GM18520 (cell line): ENCODE data around the gene RTN4RL1.
"Not testable (repeated sequence)": the region's sequence is repeated elsewhere in the genome, so short reads cannot be mapped to it uniquely, and the experiment has no call there.

ENCODE experiments used
- ATAC-seq: cut with Tn5 transposase; IDR thresholded peaks from one replicate; pipeline ENCODE4 v1.9.1; 2021; ENCODE audit not compliant: unreplicated experiment

Gene RTN4RL1

DNA sequence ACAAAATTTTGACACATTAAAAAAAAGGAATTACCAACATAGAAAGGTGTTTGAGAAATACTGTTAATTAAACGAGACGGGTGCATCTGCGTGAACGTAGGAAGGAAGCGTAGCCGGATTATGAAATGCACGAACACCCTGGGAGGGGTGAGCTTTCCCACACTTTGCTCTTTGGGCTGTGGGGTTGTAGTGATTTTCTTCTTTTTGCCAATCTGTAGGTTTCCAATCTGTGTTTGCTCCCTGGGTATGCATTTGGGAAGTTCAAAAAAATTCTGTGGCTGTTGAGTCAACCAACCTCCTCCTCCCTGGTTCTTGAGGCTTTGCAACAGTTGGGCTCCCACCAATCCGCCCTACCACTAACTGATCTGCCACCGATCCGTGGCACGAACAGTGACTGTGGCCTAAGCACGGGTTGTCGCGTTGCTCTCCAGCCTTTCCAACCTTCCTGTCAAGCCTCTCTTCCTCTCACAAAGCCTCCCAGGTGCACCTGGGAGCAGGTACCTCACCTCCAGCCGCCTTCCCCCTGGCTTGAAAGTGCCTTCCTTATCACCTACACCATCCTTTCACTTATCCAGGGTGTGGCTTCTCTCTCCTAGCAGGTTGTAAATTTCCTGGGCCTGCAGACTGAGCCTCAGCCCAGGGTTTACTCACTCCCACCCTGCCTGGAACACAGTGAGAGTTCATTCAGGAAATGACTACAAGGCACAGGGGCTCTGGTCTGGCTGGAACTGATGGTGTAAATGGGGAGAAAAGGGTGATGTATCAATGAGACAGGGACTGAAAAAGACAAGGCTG is 16.6 kb downstream of the RTN4RL1 start:
- no peak for ATAC-seq

DNA sequence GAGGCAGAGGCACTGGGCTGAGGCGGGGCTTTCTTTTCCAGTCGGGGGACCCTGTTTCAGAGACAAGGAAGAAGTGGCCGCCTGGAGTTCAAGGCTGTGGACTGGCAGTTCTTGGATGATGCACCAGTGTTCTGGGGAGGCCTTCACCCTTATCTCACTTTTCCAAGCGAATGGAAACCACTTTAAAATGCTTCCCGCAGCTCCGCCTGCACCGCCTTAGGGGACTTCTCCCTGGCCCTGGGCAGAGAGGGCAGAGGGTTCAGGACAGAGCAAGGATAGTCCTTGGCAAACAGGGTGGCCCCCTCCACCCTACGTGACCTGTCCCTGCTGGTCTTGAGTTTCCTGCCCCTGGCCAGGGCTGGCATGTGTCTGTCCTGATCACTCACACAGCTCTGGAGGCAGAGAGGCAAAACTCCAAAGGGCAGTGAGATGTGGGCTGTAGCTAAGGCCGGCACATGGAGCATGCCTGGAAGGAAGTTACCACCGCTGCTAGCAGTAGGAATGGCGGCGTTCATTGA is 20.6 kb downstream of the RTN4RL1 start:
- ATAC-seq, result no peak

DNA sequence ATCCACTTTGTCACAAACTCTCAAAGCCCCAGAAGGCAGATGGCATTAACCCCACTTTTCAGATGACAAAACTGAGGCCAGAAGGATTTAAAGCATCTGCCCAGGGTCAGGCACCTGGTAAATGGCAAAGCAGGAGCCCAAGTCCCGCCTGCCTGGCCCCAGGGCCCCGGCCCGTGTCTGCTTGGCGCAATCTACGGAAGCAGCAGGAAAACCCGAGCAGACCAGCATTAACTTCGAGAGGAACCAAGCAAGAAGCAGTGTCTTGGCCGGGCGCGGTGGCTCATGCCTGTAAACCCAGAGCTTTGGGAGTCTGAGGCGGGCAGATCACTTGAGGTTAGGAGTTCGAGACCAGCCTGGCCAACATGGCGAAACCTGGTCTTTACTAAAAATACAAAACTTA is 21.6 kb downstream of the RTN4RL1 start:
- ATAC-seq, result no peak

DNA sequence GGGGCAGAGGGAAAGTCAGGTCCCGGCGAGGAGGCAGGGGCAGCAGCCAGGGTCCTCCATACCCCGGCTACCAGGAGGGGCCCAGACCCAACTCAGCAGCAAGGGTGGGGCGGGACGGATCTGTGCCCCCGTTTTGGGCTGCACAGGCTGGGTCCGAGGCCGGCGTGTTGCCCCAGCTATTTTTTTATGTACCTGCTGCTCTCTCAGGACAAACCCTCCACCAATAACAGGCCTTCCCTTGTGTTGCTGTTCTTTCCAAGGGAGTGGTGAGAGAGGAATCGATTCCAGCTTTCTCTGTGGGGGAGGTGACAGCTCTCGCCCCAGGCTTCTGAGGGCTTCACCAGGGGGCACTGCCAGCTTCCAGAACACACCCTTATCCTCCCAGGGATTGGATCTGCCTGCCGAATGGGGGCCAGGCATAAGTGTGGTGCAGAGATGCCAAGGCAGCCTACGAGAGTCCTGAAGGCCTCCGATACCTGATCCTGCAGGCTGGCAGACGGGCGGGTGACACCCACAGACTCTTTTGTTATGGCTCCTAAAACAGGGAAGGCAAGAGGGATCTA is 22.3 kb downstream of the RTN4RL1 start:
- no peak for ATAC-seq

DNA sequence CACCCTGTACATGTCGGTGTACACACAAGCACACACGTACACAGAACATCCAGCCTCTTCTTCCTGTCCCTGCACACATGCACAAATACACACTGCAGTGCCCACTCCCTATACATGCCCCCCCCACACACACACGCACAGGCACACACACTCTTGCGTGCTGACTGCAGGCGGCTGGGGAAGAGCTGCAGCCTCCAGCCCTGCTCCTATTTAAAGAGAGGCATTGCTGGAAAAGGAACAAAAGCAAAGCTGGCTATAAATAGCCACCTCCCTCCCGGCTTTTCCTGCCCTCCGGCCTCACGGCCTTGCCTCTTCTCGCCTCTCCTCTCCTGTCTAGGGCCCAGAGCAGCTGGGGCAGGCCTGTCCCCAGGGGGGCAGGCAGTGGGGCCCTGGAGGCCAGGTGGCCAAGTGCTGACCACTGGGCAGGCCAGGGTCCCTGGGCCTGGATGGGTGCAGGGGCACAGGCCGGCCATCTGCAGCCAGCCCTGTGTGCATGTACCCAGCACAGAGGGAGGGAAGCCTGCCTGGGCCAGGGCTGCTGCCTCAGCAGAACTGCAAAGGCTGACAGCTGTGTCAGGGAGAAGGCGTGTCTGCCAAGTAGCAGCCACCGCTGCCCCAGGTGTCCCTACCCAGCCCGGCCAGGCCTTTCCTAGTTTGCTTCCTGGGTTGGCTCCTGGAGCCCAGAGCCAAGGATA is 25.4 kb downstream of the RTN4RL1 start:
- ATAC-seq, result no peak

DNA sequence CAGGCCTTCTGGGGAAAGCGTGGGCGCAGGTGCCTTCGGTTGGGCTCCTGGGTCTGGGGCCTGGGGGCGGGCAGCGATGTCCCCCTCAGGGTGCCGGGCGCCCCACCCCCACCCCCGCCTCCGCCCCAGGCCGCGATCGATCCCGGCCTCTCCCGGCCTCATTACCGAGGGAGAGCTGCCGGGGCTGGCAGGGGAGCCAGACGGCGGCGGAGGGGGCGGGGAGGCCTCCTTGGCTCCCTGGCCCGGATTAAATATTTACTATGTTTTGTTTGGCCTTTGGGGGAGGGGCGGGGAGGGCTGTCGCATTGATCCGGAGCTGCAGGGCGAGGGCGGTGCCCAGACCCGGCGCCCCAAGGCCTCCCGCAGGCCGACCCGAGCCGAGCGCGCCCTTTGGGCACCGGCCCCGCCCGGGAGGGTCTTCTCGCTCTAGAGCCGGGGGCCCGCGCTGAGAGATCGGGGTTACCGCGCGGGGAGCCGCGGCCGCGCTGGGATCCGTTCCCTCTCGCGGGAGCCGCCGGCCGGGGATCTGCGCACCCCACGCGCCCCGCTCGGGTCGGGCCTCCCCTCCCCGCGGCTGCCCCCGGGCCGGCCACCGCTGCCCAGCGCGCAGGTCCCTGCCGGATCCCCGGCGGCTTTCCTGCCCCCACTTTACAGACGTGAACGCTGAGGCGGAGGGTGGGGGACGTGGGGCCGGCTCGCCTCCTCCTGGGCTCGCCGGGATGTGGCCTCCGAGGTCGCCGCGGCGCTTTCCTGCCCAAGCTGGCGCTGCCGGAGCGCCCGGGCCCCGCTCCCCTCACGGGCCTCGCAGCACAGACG is 27.0 kb downstream of the RTN4RL1 start:
- no peak for ATAC-seq

DNA sequence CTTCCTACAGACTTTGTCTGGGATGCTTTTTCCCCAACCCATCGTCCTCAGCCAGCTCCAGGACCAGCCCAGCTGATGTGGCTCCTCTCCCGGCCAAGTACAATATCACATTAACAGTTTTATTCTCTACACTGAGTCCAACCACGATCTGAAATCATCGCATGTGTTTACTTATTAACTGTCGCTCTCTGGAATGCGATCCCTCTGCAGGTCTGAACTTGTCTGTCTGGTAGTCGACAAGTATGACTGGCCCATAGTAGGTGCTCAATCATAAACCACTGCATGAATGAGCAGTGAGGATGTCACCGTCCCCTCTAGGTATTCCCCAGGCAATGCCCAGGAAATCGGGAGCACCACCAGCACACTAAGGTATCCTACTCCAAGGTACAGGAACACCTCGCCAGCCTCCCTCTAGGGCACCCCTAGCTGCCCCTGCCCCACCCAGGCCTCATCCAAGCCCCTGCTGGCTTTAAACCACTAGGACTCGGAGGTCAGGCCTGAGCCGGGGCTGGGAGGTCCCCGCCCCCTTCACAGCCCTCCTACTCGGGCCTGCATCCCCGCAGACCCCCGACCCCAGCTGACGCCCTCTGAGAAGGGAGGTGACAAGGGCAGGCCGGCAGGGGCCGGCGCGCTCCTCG is 27.7 kb downstream of the RTN4RL1 start:
- no peak for ATAC-seq

DNA sequence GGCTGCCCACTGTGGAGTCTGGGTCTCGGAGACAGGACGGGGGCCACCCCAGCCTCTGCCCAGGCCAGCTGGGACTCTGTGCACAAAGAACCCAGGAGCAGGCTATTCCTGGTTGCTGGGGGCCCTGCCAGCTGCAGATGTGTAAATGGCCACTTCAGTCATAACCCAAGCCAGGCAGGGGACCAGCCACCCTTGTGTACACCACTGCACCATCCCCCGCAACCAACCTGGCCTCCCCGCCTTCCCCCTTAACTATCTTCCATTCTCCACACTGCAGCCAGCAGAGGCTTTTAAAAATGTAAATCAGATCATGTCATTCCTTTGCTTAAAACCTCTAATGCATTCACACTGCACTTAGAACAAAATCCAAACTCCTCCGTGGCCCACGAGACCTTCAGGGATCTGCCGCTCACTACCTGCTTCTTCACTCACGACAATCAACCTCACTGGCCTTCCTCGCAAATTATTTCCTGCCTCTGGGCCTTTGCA is 28.3 kb downstream of the RTN4RL1 start:
- ATAC-seq, result no peak

DNA sequence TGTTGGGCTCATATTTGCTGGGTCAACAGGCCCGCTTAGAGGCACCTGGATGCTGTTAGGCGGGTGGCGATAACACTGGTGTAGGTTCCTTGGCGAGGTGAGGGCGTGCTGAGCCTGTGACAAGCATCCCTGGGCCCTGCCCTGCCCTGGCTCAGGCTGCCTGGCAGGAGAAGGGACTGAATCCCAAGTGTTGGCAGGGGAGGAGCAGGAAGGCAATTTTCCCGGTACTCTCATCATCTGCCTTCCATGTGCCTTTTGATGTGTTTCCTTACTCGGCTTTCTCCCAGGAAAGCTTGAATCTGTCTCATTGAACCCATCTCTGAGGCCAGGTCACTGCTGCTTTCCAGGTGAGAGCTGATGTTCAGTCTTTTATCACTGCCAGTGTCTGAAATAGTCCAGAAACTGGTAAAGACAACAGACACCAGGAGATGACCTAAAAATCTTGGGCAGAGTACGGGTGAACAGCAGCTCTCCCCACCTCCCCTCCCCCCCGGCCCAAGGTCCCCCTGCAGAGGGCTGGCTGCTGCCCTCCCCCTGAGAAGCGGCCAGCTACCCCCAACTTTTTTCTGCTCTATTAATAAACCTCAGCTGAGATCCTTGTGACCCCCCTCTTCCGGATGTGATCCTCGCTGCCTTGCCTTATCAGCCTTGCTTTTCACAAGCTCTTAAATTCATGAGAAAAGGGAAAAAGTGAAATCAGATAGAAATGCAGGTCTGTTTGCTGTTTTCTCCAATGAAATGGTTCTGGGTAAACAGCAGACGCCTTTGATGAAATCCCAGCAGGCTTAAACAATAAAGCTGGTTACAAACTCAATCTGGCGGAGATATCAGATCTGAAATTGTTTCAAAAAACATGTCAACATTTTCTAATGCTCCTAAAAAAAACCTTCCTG is 29.0 kb downstream of the RTN4RL1 start:
- no peak for ATAC-seq

DNA sequence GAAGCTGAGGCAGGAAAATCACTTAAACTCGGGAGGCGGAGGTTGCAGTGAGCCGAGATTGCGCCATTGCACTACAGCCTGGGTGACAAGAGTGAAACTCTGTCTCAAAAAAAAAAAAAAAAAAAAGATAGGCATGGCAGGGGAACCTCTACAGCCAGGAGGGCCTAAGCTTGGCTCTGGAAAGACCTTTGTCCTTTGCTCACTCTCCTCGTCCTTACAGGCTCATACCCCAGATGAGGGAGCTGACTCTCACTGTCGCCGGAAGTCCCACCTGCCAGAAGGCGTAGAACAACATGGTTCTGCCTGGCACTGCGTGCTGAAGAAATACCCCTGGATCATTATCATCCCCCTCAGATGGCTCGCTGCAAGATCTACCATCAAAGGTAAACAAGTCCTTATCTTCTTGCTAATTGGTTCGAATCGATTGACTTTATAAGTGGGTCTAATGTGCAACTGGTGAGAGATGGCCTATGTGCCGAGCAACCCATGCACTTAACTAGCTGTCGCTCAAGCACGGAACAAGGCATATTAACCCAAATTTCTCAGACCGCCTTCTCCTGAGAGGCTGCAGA is 29.7 kb downstream of the RTN4RL1 start:
- ATAC-seq, result no peak

DNA sequence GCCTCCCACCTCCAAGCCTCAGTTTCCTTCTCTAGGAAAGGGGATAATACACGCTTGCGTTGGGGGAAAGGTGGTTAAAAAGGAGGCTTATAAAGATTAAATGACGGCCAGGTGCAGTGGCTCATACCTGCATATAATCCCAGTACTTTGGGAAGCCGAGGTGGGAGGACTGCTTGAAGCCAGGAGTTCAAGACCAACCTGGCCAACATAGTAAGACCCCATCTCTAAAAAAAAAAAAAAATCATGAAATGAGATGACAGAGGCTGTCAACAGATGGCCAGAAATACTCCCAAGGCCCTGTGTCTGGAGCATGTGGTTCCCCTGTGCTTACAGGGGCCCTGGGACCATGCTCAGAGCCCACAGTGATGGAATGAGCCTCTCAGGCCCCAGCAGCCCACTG is 30.4 kb downstream of the RTN4RL1 start:
- no peak for ATAC-seq

DNA sequence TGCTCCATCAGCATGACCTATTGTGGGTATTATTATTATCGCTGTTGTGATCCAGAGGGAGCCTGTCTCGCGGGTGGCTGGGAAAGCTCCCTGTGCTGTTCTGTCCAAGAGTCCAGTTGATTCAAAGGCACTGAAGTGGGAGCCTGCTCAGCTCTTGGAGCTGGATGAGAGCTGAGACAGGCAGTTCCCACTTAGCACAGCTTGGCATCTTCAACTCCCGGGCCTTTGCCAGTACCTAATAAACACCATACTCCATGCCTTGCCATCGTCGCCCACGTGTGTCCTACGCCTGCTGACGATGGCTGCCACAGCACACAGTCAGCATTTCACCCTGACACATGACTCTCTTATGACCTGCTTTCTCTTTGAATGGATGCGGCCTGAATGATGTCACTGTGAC is 32.6 kb downstream of the RTN4RL1 start:
- ATAC-seq, result no peak

DNA sequence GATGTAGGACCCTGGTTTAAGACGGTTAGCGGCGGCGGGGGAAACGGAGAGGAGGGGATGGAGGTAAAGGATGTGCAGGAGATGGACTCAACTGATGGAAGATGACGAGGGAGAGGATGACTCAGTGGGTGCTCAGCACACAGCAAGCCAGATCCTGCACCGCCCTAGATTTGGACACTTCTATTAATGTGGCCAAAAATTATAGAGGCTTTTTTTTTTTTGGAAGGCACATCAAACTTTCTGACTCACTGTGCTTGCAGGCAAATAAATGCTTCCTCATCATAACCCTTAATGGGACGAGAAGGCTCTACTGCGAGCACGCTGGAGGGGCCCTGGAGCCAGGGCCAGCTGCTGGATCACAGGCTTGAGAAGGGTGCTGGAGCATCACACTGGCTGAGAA is 36.0 kb downstream of the RTN4RL1 start:
- no peak for ATAC-seq

DNA sequence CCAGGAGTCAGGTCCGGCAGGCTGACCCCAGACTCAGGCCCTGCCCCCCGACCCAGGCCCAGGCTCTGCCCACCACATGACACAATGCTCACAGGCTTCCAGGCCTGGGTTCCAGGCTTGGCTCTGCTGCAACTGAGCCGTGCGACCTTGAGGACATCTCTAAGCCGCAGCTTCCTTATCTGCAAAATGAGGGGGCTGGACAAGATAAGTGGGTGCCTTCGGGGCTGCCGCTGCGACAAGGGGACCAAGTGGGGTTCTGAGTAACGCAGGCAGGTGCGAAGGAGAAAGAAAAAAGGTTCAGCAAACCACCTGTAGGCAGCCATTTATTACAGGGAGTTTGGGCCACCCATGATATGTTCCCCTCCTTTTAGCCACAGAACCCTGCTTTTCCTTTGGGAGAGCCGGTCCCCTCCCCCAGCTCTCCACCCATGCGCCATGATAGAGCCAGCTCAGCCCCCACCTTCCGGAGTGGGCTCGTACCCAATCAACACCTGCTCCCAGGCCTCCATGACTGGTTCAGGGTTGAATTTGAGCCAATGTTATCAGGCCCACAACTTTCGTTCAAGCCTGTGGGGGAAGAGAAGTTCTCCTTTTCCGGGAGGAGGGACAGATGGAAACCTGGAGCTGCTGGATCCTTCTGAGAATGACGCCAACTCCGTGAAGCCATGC is 38.2 kb downstream of the RTN4RL1 start:
- ATAC-seq, result no peak

DNA sequence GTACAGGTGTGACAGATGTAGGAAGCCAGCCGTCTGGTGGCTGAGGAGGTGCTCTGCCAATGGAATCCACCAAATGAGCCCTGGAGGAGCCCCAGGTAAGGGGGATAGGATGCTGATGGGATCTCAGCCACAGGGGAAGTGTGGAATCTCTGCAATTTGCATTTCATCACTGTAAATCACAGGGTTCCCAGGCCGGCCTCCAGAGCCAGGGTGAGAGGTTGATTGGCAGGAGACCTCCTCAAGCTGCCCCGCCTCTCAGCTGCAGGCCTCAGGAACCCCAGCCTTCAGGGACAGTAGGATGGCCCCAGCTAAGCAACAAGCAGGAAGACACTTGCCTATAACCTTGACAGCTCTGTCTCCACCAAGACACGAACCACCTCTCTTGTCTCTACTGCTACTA is 39.4 kb downstream of the RTN4RL1 start:
- ATAC-seq, result no peak

DNA sequence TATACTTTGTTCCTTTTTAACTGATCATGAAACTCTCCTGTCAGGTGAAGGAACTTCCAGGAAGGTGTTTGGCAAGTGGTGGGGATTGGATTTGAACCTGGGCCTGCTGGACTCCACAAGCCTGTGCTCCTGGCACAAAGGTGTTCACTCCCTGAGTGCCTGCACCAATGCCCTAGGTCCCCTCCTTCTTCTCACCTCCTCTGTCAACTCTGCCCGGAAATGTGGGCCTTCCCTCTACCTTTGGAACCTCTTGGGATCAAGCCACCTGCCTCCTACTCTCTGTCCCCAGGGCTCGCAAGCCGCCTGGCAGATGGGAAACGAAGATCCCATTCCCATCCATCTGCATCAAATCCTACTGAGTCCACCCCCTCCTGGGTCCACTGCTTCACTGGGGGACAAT is 40.0 kb downstream of the RTN4RL1 start:
- ATAC-seq, result no peak

DNA sequence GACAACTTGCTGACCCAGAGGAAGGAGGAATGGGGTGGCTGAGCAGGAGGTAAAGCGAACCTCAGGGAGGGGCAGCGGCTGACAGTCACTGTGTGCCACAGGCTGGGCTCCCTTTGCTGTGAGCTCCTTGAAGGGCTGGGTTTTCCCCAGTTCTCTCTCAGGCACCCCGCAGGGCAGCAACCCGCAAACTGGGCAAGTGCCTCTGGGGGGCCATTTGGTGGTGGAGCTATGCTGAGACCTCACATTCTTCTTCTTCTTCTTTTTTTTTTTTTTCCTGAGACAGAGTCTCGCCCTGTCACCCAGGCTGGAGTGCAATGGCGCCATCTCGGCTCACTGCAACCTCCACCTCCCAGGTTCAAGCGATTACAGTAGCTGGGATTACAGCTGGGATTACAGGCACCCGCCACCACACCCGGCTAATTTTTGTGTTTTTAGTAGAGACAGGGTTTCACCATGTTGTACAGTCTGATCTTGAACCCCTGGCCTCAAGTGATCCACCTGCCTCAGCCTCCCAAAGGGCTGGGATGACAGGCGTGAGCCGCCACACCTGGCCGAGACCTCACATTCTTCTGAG is 42.3 kb downstream of the RTN4RL1 start:
- ATAC-seq, result not testable (repeated sequence)

DNA sequence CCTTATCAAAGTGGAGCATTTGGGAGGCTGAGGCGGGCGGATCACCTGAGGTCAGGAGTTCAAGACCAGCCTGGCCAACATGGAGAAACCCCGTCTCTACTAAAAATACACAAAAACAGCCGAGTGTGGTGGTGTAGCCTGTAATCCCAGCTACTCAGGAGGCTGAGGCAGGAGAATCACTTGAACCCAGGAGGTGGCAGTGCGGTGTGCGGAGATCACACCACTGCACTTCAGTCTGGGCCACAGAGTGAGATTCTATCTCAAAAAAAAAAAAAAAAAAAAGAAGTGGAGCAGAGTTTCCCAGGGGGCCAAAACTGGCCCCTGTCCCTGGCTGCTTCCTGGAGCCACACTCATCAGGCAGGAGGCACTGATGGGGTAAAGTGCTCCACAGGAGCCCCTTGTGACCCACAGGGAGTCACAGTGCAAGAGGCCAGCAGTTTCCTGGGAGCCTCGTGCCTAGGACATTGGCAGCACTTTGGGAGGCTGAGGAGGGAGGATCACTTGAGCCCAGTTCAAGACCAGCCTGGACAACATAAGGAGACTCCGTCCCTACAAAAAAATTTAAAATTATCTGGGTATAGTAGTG is 44.4 kb downstream of the RTN4RL1 start:
- no peak for ATAC-seq
